Neuron (in vitro differentiated cells): Measurements from ENCODE around the gene BIRC7.
A peak's percentile ranks its signal among the peaks of the same experiment; 100 is the strongest.
"Not testable (repeated sequence)": the region's sequence is repeated elsewhere in the genome, so short reads cannot be mapped to it uniquely, and the experiment has no call there.

ENCODE experiments used
- H2AFZ ChIP-seq: one replicate; pipeline ENCODE4 v1.6.1; 2013; ENCODE audit warnings: low read depth, mild to moderate bottlenecking, inconsistent platforms, low read length, moderate library complexity
- H3K27me3 ChIP-seq: one replicate; pipeline ENCODE4 v1.6.1; 2013; ENCODE audit warnings: low read length; ENCODE audit not compliant: insufficient read depth
- H3K36me3 ChIP-seq: one replicate; pipeline ENCODE4 v1.6.1; 2013; ENCODE audit warnings: low read length; ENCODE audit not compliant: insufficient read depth
- H3K4me1 ChIP-seq: one replicate; pipeline ENCODE4 v1.6.1; 2013; ENCODE audit warnings: low read length; ENCODE audit not compliant: insufficient read depth
- H3K4me3 ChIP-seq: 2 replicates; pipeline ENCODE4 v1.5.1; 2013; ENCODE audit warnings: mild to moderate bottlenecking, low read length, moderate library complexity
- H3K9me3 ChIP-seq: one replicate; pipeline ENCODE4 v1.6.1; 2013; ENCODE audit warnings: low read length

Gene BIRC7

GRCh38 chr20:63214514-63214913, 21.2 kb upstream of the BIRC7 start:
- no peak overlapping the region for H2AFZ ChIP-seq
- H3K9me3 ChIP-seq, result no peaks in the 10 kb centered on the region
- H3K36me3 ChIP-seq, result peaks cover 51% of the 10 kb centered on the region
- H3K27me3 ChIP-seq, result peaks cover 2% of the 10 kb centered on the region
- H3K4me1 ChIP-seq, result peaks cover 20% of the 10 kb centered on the region
- H3K4me3 ChIP-seq, result peak overlapping the region; percentile 86

DNA sequence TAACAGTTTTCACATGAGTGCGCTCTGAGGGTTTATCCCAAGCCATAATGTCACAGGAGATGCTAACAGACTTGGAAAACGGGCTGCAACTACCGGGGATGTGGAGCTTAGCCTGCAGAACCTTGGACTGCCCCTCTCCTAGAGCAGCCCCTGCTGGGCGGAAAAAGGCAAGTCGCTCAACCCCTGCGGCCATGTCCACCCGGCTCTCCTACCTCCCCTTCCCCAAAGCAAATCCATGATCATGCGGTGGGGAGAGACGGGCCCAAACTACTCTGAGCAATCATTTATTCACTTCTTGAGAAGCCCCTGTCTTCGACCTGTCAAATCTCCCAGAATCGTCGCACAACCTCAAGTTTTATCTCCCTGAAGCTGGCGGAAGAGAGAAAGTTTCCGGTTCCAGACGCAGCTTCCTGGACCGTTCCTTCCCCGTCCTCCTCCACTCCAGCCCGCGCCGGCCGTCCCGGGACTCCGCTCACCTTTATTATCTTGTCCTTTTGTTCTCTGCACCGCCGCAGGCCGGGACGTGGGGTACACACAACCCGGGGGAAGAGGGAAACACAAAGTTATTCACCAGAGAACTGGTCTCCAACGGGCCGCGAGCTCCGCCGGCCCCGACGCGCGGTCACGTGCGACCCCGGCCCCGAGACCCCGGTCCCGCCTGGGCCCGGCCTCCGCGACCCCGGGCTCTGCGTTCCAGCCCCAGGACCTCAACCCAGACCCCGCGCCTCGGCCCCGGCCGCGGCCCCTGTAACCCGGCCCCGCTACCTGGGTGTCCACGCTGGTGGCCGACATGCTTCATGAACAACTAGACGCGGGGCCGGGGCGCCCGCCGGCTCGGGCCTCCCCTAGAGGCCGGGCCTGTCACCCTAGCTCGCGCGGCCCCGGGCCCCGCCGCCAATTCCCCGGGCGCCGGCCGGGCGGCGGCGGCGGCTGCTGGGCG, 20.3 kb upstream of the BIRC7 start:
- Histone ChIP-seq H3K27me3 (peaks cover 10% of the 10 kb centered on the region), H3K4me3 (peak overlapping the region; percentile 86), H2AFZ (no peak overlapping the region), H3K4me1 (peaks cover 20% of the 10 kb centered on the region), H3K9me3 (no peaks in the 10 kb centered on the region), H3K36me3 (peaks cover 42% of the 10 kb centered on the region)

DNA sequence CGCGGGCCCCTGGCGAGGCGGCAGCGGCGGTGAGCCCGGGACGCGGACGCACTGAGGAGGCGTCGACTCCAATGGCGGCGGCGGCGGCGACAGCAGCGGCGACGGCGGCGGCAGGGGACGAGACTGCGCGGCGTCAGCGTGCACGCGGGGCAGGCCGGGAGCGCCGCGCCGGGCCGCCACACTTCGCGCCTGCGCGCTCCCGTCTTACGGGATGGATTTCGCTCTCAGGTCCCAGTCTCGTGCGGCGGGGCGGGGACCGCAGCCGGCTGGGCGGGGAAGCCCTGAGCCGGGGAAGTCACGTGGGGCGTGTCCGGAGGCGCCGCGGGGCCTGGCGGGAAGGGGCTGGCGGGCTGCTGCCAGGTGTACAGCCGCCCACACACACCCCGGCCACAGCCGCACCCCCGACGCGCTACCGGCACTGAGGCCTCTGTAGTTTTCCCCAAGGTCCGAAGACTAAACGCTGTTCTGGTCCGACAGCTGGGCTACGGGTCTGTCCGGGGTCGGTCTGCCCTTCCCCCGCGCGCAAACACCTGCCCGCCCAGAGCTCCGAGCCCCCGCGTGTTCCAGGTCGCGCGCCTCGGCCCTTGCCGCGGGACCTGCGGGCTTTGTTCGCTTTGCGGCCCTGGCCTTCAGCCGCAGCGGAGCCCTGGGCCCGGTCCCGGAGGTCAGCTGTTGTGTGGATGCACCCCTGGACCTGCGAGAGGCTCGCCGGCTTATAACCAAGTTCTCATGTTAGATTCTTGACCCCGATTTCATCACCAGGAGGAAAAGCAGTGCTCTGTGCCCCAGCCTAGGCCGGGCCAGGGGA, 19.5 kb upstream of the BIRC7 start, which contains the start of gene YTHDF1:
YTHDF1 (minus strand) TSS at position 91 of the 808 bp plus-strand sequence. CDS start 239 bp downstream, outside the sequence.
- Histone ChIP-seq H2AFZ (peak within 1 kb of the TSS; percentile 71), H3K36me3 (peaks cover 35% of the 10 kb centered on the region), H3K4me3 (peak within 1 kb of the TSS; percentile 86), H3K9me3 (no peaks in the 10 kb centered on the region), H3K4me1 (peaks cover 20% of the 10 kb centered on the region), H3K27me3 (peaks cover 19% of the 10 kb centered on the region)

DNA sequence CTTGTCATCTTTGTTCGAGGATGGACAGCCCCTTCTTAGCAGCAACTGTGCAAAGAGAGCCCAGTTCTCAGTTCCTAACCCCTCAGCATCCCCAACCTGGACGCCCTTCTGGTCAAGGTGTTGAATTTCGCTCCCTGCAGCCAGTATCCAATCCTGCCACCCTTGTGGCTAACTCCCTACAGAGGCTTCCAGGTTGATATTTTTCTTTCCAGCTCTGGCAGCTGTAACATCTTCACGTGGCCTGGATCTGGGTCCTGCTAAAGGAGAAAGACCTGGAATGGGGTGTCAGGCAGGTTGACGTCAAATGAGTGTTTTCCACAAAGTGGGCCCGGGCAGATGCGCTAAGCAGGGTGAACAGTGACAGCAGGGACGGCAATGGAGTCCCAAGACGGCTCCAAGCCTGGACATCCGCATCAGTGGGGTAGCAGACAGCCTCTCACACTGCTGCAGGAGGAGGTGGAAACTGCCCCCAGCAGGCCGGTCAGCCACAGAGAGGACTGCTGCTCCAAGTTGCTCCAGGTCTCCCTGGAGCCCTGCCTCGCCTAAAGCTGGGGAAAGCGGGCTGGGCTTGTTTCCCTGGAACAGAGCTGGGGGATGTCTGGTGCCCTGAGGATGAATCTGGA, 18.7 kb upstream of the BIRC7 start:
- Histone ChIP-seq H3K27me3 (peaks cover 26% of the 10 kb centered on the region), H2AFZ (no peak overlapping the region), H3K9me3 (no peaks in the 10 kb centered on the region), H3K36me3 (peaks cover 28% of the 10 kb centered on the region), H3K4me3 (peak overlapping the region; percentile 86), H3K4me1 (peaks cover 20% of the 10 kb centered on the region)

GRCh38 chr20:63217706-63218105, 18.0 kb upstream of the BIRC7 start:
- no peak overlapping the region for H2AFZ ChIP-seq
- H3K27me3 ChIP-seq, result peaks cover 32% of the 10 kb centered on the region
- peaks cover 20% of the 10 kb centered on the region for H3K4me1 ChIP-seq
- no peak overlapping the region for H3K4me3 ChIP-seq
- H3K9me3 ChIP-seq, result no peaks in the 10 kb centered on the region
- peaks cover 20% of the 10 kb centered on the region for H3K36me3 ChIP-seq

GRCh38 chr20:63218701-63219446, 16.8 kb upstream of the BIRC7 start:
- Histone ChIP-seq H3K4me1 (peaks cover 22% of the 10 kb centered on the region), H3K27me3 (peaks cover 36% of the 10 kb centered on the region), H3K9me3 (no peaks in the 10 kb centered on the region), H3K4me3 (no peak overlapping the region), H2AFZ (no peak overlapping the region), H3K36me3 (peaks cover 9% of the 10 kb centered on the region)

DNA sequence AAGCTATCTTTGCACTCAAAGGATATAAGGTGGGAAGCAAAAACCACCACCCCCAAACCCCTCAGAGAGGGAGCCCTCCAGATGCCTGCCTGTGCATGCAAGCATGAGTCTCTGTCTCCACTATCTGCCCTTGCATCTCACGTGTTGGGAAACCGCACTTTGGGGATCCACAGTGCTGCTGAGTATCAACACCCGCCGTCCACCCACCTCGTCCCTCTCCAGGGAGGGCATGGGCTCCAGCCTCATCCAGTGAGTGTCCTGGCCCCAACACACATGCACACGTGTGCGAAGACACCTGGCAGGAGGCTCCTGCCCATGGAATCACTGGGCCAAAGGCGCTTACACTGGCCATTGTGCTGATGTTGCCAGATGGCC, 16.3 kb upstream of the BIRC7 start:
- no peaks in the 10 kb centered on the region for H3K9me3 ChIP-seq
- no peak overlapping the region for H3K4me3 ChIP-seq
- peaks cover 23% of the 10 kb centered on the region for H3K4me1 ChIP-seq
- H3K27me3 ChIP-seq, result peaks cover 36% of the 10 kb centered on the region
- no peak overlapping the region for H2AFZ ChIP-seq
- peaks cover 4% of the 10 kb centered on the region for H3K36me3 ChIP-seq

DNA sequence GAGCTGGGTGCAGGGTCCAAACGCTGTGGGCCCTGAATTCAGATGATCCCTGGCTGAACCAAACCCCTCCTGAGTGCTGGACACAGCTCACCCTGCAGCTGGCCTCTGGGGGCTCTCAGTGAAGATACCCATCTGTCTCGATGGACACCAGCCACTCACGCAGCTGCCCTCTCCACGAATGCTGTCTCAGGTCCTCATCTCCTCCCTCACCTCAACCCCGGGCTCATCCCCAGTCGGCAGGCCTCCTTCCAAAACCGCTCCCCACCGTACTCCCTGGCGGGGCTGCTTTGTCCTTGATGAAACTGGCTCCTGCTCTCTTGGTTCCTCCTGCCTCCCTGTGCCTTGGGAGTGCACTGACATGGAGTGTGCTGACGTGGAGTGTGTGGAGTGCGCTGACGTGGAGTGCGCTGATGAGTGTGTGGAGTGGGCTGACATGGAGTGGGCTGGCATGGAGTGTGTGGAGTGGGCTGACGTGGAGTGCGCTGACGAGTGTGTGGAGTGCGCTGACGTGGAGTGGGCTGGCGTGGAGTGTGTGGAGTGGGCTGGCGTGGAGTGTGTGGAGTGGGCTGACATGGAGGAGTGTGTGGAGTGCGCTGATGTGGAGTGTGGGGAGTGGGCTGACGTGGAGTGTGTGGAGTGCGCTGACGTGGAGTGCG, 15.7 kb upstream of the BIRC7 start:
- H3K4me1 ChIP-seq, result peaks cover 20% of the 10 kb centered on the region
- no peaks in the 10 kb centered on the region for H3K36me3 ChIP-seq
- H2AFZ ChIP-seq, result no peak overlapping the region
- H3K9me3 ChIP-seq, result no peaks in the 10 kb centered on the region
- H3K4me3 ChIP-seq, result no peak overlapping the region
- H3K27me3 ChIP-seq, result peaks cover 36% of the 10 kb centered on the region

DNA sequence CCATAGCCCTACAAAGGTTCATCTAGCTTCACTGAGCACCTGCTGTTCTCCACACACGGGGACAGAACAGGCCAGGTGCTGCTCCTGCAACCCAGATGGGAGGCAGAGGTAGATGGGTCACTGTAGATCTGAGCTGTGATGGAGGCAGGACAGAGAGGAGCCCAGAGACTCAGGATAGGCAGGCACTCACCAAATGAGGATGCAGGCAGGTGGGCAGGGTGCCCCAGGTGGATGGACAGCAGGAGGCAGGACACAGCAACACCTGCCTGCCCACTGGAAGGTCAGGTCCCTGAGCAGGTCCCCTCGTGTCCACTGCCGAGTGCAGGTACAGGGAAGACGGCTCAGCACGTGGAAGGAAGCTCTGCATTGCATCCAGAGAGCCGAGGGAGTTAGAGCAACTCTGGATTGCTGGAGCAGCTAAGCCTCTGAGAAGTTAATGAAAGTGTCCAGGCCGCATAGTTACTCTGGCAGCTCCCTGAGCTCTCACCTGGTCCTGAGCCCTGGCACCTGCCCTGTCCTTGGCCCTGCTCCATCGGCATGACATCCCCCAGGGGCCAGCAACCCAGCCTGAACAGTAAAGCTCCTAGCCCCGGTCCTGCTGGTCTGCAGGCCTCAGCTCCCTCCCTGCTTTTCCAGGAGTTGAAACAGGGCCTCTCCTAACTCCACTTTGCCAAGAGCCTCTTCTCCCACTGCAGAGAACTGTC, 14.9 kb upstream of the BIRC7 start:
- Histone ChIP-seq H3K9me3 (no peaks in the 10 kb centered on the region), H3K36me3 (no peaks in the 10 kb centered on the region), H3K4me3 (no peak overlapping the region), H3K27me3 (peaks cover 36% of the 10 kb centered on the region), H2AFZ (no peak overlapping the region), H3K4me1 (peaks cover 16% of the 10 kb centered on the region)

DNA sequence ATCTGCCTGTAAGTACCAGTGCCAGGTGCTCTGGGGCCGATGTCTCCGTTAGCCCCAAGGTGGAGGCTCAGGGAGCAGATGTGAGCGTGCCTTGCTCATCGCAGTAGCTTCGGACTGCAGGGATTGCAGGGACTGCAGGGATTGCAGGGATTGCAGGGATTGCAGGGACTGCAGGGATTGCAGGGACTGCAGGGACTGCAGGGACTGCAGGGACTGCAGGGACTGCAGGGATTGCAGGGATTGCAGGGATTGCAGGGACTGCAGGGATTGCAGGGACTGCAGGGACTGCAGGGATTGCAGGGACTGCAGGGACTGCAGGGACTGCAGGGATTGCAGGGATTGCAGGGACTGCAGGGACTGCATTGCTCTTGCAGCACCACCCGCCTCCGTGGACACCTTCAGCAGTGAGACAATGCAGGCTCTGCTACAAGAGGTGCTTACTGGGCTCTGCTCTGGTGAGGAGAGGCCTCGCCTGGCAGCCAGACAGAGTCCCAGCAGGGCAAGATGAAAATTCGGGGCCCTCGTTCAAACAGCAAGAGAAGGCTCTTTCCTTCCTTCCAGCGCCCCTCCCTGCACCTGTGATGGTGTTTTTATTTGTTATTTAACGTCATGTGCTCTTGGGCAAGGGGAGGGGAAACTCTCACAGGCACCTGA, 14.2 kb upstream of the BIRC7 start:
- H3K9me3 ChIP-seq, H3K4me3 ChIP-seq, H2AFZ ChIP-seq, H3K36me3 ChIP-seq: not testable (repeated sequence)
- Histone ChIP-seq H3K4me1 (peaks cover 15% of the 10 kb centered on the region), H3K27me3 (peaks cover 36% of the 10 kb centered on the region)

DNA sequence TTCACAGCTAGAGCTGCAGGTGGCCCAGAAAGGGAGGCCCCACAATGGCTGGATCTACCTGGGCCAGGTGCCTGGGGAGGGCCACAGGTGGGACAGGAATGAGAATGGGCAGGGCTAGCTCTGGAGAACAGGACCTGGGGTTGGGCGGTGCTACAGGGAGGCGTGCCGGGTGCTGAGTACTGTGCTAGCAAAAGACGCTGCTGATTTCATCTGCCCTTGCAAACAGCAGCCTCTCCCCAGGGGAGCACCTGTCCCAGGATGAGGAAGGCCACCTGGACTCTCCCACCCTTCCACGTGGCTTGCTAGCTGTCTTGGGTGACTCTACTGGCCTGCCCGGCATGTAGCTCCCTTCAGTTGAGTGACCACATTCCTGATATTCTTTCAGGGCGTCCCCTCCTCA, 13.2 kb upstream of the BIRC7 start:
- H3K9me3 ChIP-seq, result no peaks in the 10 kb centered on the region
- peaks cover 10% of the 10 kb centered on the region for H3K4me1 ChIP-seq

More for the DNA sequence above, 13.2 kb upstream of the BIRC7 start:
- no peaks in the 10 kb centered on the region for H3K36me3 ChIP-seq
- H3K27me3 ChIP-seq, result peaks cover 36% of the 10 kb centered on the region
- no peak overlapping the region for H3K4me3 ChIP-seq
- no peak overlapping the region for H2AFZ ChIP-seq
